ENCODE results near the gene ADGRL2.

Gene ADGRL2

GRCh38 chr1:81844477-81844876 is 43.7 kb downstream of the ADGRL2 start:
- no peaks in the 10 kb centered on the region for H3K4me1 ChIP-seq (ENCODE audit: control insufficient read depth, insufficient read depth, low read length, poor library complexity, severe bottlenecking)
- H3K36me3 ChIP-seq (ENCODE audit: control insufficient read depth, insufficient read depth, low read length) = no peaks in the 10 kb centered on the region
- H3K9me3 ChIP-seq (ENCODE audit: control insufficient read depth, low read length) = no peaks in the 10 kb centered on the region
- no peak overlapping the region for H3K4me3 ChIP-seq (ENCODE audit: insufficient read depth, low read depth, low read length, poor library complexity, severe bottlenecking)
- no peak overlapping the region for H3K27ac ChIP-seq (ENCODE audit: insufficient read depth, low read length, poor library complexity, severe bottlenecking)
- H3K27me3 ChIP-seq (replicated peaks; ENCODE audit: control insufficient read depth, insufficient read depth, low read length, poor library complexity, severe bottlenecking) = no peaks in the 10 kb centered on the region
- no peak for DNase-seq

- no peak for DNase-seq
- H3K36me3 ChIP-seq (ENCODE audit: control insufficient read depth, insufficient read depth, low read length) = no peaks in the 10 kb centered on the region
- H3K9me3 ChIP-seq (ENCODE audit: control insufficient read depth, low read length) = no peaks in the 10 kb centered on the region
- H3K4me3 ChIP-seq (ENCODE audit: insufficient read depth, low read depth, low read length, poor library complexity, severe bottlenecking) = no peak overlapping the region
- no peaks in the 10 kb centered on the region for H3K27me3 ChIP-seq (replicated peaks; ENCODE audit: control insufficient read depth, insufficient read depth, low read length, poor library complexity, severe bottlenecking)
- no peaks in the 10 kb centered on the region for H3K4me1 ChIP-seq (ENCODE audit: control insufficient read depth, insufficient read depth, low read length, poor library complexity, severe bottlenecking)
- H3K27ac ChIP-seq (ENCODE audit: insufficient read depth, low read length, poor library complexity, severe bottlenecking) = no peak overlapping the region
These were observed 45.9 kb downstream of the ADGRL2 start for GRCh38 chr1:81846630-81847029.

GRCh38 chr1:81847063-81847462 is 46.3 kb downstream of the ADGRL2 start:
- DNase-seq = no peak
- H3K36me3 ChIP-seq (ENCODE audit: control insufficient read depth, insufficient read depth, low read length) = no peaks in the 10 kb centered on the region
- no peak overlapping the region for H3K27ac ChIP-seq (ENCODE audit: insufficient read depth, low read length, poor library complexity, severe bottlenecking)
- no peak overlapping the region for H3K4me3 ChIP-seq (ENCODE audit: insufficient read depth, low read depth, low read length, poor library complexity, severe bottlenecking)
- H3K4me1 ChIP-seq (ENCODE audit: control insufficient read depth, insufficient read depth, low read length, poor library complexity, severe bottlenecking) = no peaks in the 10 kb centered on the region
- no peaks in the 10 kb centered on the region for H3K9me3 ChIP-seq (ENCODE audit: control insufficient read depth, low read length)
- H3K27me3 ChIP-seq (replicated peaks; ENCODE audit: control insufficient read depth, insufficient read depth, low read length, poor library complexity, severe bottlenecking) = no peaks in the 10 kb centered on the region

GRCh38 chr1:81848880-81849682 is 48.3 kb downstream of the ADGRL2 start:
- no peak overlapping the region for H3K27ac ChIP-seq (ENCODE audit: insufficient read depth, low read length, poor library complexity, severe bottlenecking)
- H3K4me3 ChIP-seq (ENCODE audit: insufficient read depth, low read depth, low read length, poor library complexity, severe bottlenecking) = no peak overlapping the region
- H3K4me1 ChIP-seq (ENCODE audit: control insufficient read depth, insufficient read depth, low read length, poor library complexity, severe bottlenecking) = no peaks in the 10 kb centered on the region
- H3K27me3 ChIP-seq (replicated peaks; ENCODE audit: control insufficient read depth, insufficient read depth, low read length, poor library complexity, severe bottlenecking) = no peaks in the 10 kb centered on the region
- no peaks in the 10 kb centered on the region for H3K9me3 ChIP-seq (ENCODE audit: control insufficient read depth, low read length)
- no peak for DNase-seq
- H3K36me3 ChIP-seq (ENCODE audit: control insufficient read depth, insufficient read depth, low read length) = no peaks in the 10 kb centered on the region

GRCh38 chr1:81850031-81850430 is 49.3 kb downstream of the ADGRL2 start:
- no peaks in the 10 kb centered on the region for H3K36me3 ChIP-seq (ENCODE audit: control insufficient read depth, insufficient read depth, low read length)
- no peak overlapping the region for H3K27ac ChIP-seq (ENCODE audit: insufficient read depth, low read length, poor library complexity, severe bottlenecking)
- DNase-seq = no peak
- H3K9me3 ChIP-seq (ENCODE audit: control insufficient read depth, low read length) = no peaks in the 10 kb centered on the region
- no peak overlapping the region for H3K4me3 ChIP-seq (ENCODE audit: insufficient read depth, low read depth, low read length, poor library complexity, severe bottlenecking)
- no peaks in the 10 kb centered on the region for H3K27me3 ChIP-seq (replicated peaks; ENCODE audit: control insufficient read depth, insufficient read depth, low read length, poor library complexity, severe bottlenecking)
- H3K4me1 ChIP-seq (ENCODE audit: control insufficient read depth, insufficient read depth, low read length, poor library complexity, severe bottlenecking) = no peaks in the 10 kb centered on the region

- no peak for DNase-seq
- H3K9me3 ChIP-seq (ENCODE audit: control insufficient read depth, low read length) = no peaks in the 10 kb centered on the region
- no peaks in the 10 kb centered on the region for H3K36me3 ChIP-seq (ENCODE audit: control insufficient read depth, insufficient read depth, low read length)
- H3K27ac ChIP-seq (ENCODE audit: insufficient read depth, low read length, poor library complexity, severe bottlenecking) = no peak overlapping the region
- no peaks in the 10 kb centered on the region for H3K4me1 ChIP-seq (ENCODE audit: control insufficient read depth, insufficient read depth, low read length, poor library complexity, severe bottlenecking)
- no peaks in the 10 kb centered on the region for H3K27me3 ChIP-seq (replicated peaks; ENCODE audit: control insufficient read depth, insufficient read depth, low read length, poor library complexity, severe bottlenecking)
- no peak overlapping the region for H3K4me3 ChIP-seq (ENCODE audit: insufficient read depth, low read depth, low read length, poor library complexity, severe bottlenecking)
These were observed 49.8 kb downstream of the ADGRL2 start for GRCh38 chr1:81850495-81850894.

- H3K27ac ChIP-seq (ENCODE audit: insufficient read depth, low read length, poor library complexity, severe bottlenecking) = no peak overlapping the region
- H3K27me3 ChIP-seq (replicated peaks; ENCODE audit: control insufficient read depth, insufficient read depth, low read length, poor library complexity, severe bottlenecking) = no peaks in the 10 kb centered on the region
- H3K9me3 ChIP-seq (ENCODE audit: control insufficient read depth, low read length) = no peaks in the 10 kb centered on the region
- H3K4me1 ChIP-seq (ENCODE audit: control insufficient read depth, insufficient read depth, low read length, poor library complexity, severe bottlenecking) = no peaks in the 10 kb centered on the region
- H3K36me3 ChIP-seq (ENCODE audit: control insufficient read depth, insufficient read depth, low read length) = no peaks in the 10 kb centered on the region
- H3K4me3 ChIP-seq (ENCODE audit: insufficient read depth, low read depth, low read length, poor library complexity, severe bottlenecking) = no peak overlapping the region
- DNase-seq = no peak
These were observed 50.5 kb downstream of the ADGRL2 start for GRCh38 chr1:81851217-81851616.

- no peak for DNase-seq
- no peaks in the 10 kb centered on the region for H3K4me1 ChIP-seq (ENCODE audit: control insufficient read depth, insufficient read depth, low read length, poor library complexity, severe bottlenecking)
- H3K27ac ChIP-seq (ENCODE audit: insufficient read depth, low read length, poor library complexity, severe bottlenecking) = no peak overlapping the region
- no peaks in the 10 kb centered on the region for H3K9me3 ChIP-seq (ENCODE audit: control insufficient read depth, low read length)
- H3K4me3 ChIP-seq (ENCODE audit: insufficient read depth, low read depth, low read length, poor library complexity, severe bottlenecking) = no peak overlapping the region
- no peaks in the 10 kb centered on the region for H3K36me3 ChIP-seq (ENCODE audit: control insufficient read depth, insufficient read depth, low read length)
- H3K27me3 ChIP-seq (replicated peaks; ENCODE audit: control insufficient read depth, insufficient read depth, low read length, poor library complexity, severe bottlenecking) = no peaks in the 10 kb centered on the region
These were observed 52.2 kb downstream of the ADGRL2 start for GRCh38 chr1:81852961-81853360.

GRCh38 chr1:81867235-81867634 is 66.5 kb downstream of the ADGRL2 start:
- Histone ChIP-seq H3K4me3 (ENCODE audit: insufficient read depth, low read depth, low read length, poor library complexity, severe bottlenecking) (no peak overlapping the region), H3K27me3 (replicated peaks; ENCODE audit: control insufficient read depth, insufficient read depth, low read length, poor library complexity, severe bottlenecking) (no peaks in the 10 kb centered on the region), H3K9me3 (ENCODE audit: control insufficient read depth, low read length) (no peaks in the 10 kb centered on the region), H3K36me3 (ENCODE audit: control insufficient read depth, insufficient read depth, low read length) (no peaks in the 10 kb centered on the region), H3K4me1 (ENCODE audit: control insufficient read depth, insufficient read depth, low read length, poor library complexity, severe bottlenecking) (no peaks in the 10 kb centered on the region), H3K27ac (ENCODE audit: insufficient read depth, low read length, poor library complexity, severe bottlenecking) (no peak overlapping the region)
- DNase-seq = no peak

GRCh38 chr1:81869307-81869706 is 68.6 kb downstream of the ADGRL2 start:
- Histone ChIP-seq H3K36me3 (ENCODE audit: control insufficient read depth, insufficient read depth, low read length) (no peaks in the 10 kb centered on the region), H3K4me3 (ENCODE audit: insufficient read depth, low read depth, low read length, poor library complexity, severe bottlenecking) (no peak overlapping the region), H3K9me3 (ENCODE audit: control insufficient read depth, low read length) (no peaks in the 10 kb centered on the region), H3K27ac (ENCODE audit: insufficient read depth, low read length, poor library complexity, severe bottlenecking) (no peak overlapping the region), H3K27me3 (replicated peaks; ENCODE audit: control insufficient read depth, insufficient read depth, low read length, poor library complexity, severe bottlenecking) (no peaks in the 10 kb centered on the region), H3K4me1 (ENCODE audit: control insufficient read depth, insufficient read depth, low read length, poor library complexity, severe bottlenecking) (no peaks in the 10 kb centered on the region)
- DNase-seq = no peak
